GM21786 (cell line): ENCODE measurements around the gene RNU5B-1.

Experiments used
- ATAC-seq: cut with Tn5 transposase; IDR thresholded peaks from one replicate; pipeline ENCODE4 v1.9.1; 2021; ENCODE audit not compliant: unreplicated experiment

Gene RNU5B-1

GRCh38 chr15:65327651-65328393 lies 23.3 kb downstream of the RNU5B-1 start:
- ATAC-seq: no peak

GRCh38 chr15:65328506-65329287 lies 24.2 kb downstream of the RNU5B-1 start:
- no peak for ATAC-seq

GRCh38 chr15:65329288-65329983 lies 25.0 kb downstream of the RNU5B-1 start:
- no peak for ATAC-seq

- ATAC-seq: no peak
Measured at GRCh38 chr15:65329984-65330735, 25.7 kb downstream of the RNU5B-1 start.

DNA sequence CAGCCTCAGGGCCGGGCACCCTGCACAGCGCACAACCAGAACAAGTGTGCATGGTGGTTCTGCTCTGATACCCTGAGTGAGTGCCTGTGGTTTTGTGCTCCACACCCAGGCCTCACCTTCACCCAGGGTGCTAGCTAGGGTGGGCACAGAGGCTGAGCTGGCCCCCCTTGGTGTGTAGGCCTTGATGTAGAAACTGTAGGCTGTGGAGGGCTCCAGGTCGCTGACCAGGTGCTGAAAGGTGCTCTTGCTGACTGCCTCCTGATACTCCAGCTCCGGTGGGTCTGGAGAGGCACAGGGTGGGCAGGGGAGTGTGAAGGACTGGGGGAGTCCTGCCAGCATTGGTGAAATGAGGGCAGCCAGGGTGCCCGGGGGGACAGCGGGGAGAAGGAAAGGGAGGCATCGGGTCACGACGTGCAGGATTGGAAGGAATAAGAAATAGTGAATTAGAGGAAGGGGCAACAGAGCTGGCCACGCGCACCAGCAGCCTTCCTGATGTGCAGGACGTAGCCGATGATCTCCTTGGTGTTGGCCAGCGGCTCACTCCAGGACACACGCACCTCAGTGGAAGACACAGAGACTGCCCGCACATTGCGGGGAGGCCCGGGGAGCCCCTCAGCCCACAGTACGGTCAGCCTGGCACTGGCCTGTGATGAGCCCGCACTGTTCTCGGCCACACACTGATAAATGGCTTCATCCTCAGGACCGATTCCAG lies 26.6 kb downstream of the RNU5B-1 start:
- ATAC-seq: no peak

- ATAC-seq: no peak
Measured at GRCh38 chr15:65331811-65332210, 27.3 kb downstream of the RNU5B-1 start.

DNA sequence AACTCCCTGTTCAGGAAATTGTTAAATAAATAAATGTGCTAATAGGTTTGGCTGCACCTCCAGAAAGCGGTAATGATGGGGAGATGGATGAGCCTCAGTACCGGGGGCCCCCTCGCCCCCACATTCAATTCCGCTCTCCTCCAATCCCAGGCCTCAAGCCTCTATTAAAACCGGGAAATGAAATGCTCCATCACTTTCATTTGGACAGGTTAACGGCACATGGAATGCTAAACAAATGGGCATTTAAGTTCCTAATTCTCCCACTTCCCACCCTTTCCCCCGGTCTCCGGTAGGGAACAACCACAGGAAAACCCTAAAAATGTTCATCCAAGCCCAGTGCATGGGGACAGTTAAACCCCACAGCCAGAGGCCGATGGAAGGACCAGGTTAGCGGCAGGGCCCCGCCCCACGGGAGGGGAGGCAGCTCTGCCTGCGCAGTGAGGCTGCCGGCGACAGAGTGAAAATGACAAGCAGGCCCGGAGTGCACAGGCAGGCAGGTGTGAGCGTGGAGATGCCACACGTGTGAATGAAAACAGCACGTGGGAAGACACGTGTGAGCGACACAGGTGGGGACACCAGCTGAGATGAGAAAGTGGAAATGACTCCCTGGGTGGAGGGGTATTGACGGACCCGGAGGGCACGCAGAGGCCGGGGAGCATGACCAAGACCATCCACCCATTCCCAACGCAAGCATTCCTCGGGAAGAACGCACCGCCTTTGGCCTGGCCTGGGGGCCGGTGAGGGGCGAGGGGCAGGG lies 28.1 kb downstream of the RNU5B-1 start:
- no peak for ATAC-seq

GRCh38 chr15:65333148-65333820 lies 28.8 kb downstream of the RNU5B-1 start:
- ATAC-seq: no peak

GRCh38 chr15:65333856-65334255 lies 29.4 kb downstream of the RNU5B-1 start:
- ATAC-seq: no peak

DNA sequence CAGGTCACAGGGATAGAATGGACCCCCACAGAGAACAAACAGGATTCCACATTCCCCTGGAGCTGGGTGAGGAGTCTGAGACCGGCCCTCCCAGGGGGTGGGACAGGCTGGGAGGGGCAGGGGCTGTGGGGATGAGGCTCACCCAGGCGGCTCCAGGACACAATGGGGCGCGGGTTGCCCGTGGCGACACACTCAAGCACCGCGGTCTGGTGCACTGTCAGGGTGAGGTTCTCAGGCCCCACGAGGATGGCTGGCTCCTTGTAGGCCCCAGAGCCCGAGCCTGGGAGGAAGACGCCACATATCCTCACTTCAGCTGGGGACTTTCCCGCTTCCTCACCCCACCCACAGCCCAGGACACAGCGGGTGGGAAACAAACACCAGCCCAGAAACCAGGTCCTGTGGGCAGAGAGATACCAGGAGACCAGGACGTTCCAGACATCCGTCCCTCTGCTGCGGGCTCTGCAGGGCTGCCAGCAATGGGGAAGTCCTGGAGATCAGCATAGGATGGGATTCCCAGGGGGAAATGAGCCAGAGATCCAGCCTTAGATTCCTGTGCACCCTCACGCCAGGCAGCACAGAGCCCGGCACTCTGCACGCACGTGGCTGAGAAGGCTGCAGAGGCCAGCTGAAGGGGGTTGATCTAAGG lies 30.2 kb downstream of the RNU5B-1 start:
- ATAC-seq: no peak

- no peak for ATAC-seq
Measured at GRCh38 chr15:65335278-65336055, 31.0 kb downstream of the RNU5B-1 start.

- no peak for ATAC-seq
Measured at GRCh38 chr15:65336493-65337435, 32.3 kb downstream of the RNU5B-1 start.

- ATAC-seq: no peak
Measured at GRCh38 chr15:65337436-65338070, 33.1 kb downstream of the RNU5B-1 start.

DNA sequence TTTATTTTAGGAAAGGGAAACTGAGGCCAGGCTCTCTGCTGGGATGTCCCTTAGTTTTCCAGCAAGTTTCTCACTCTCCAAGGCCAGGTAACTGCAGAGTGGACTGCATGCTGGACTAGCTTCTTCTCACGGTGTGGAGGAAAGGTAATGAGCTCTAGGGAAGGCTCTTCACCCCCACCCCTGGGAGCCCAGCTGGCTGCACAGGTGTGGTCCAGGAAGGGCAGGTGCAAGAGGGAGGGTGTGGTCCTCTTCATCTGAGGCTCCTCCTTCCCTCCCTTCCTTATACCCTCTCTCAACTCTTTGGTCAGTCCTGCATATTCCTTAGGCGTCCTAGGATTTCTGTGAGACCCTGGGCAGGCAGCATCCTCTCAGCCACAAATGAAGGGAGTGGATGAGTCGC lies 33.9 kb downstream of the RNU5B-1 start:
- ATAC-seq: no peak

DNA sequence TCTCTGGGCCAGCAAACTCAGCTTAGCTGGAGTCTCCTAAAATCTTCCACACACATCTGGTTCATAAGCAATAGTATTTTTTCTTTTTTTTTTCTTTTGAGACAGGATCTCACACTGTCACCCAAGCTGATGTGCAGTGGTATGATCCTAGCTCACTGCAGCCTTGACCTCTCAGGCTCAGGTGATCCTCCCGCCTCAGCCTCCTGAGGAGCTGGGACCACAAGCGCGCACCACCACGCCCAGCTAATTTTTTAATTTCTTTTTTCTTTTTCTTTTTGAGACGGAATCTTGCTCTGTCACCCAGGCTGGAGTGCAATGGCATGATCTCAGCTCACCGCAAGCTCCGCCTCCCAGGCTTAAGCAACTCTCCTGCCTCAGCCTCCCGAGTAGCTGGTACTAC lies 34.3 kb downstream of the RNU5B-1 start:
- no peak for ATAC-seq

GRCh38 chr15:65339416-65339815 lies 34.9 kb downstream of the RNU5B-1 start:
- ATAC-seq: no peak
